H1 (cell line): ENCODE results near the gene UBAC1. TPM values are rescaled to one million over a fixed set of nuclear protein-coding genes. Genes with fewer than 3 reads are reported as not detected.

Experiments
- ATF3 ChIP-seq: IDR thresholded peaks from 2 replicates; pipeline ENCODE4 v1.6.1; 2011; ENCODE audit warnings: low read depth, mild to moderate bottlenecking, low read length; ENCODE audit not compliant: insufficient read depth
- CHD7 ChIP-seq: fragments of 300-600 bp; sonication (generic); IDR thresholded peaks from 2 replicates; pipeline ENCODE4 v1.7.1; 2012; ENCODE audit warnings: low read length, moderate library complexity, mild to moderate bottlenecking, inconsistent platforms; ENCODE audit not compliant: insufficient replicate concordance
- HDAC2 ChIP-seq, 2 experiments: fragments of 300-600 bp in 1 of 2; sonication (generic) in 1 of 2; IDR thresholded peaks; 2 replicates each; pipeline ENCODE4 v1.6.1; 2011 to 2012; ENCODE audit warnings: low read depth in 2 of 2, low read length in 2 of 2, mild to moderate bottlenecking in 2 of 2, moderate library complexity in 2 of 2, borderline replicate concordance in 1 of 2, inconsistent platforms in 1 of 2
- POLR2AphosphoS5 ChIP-seq: IDR thresholded peaks from 2 replicates; pipeline ENCODE4 v1.6.1; 2011; ENCODE audit warnings: low read depth, low read length
- SIN3A ChIP-seq, 2 experiments: IDR thresholded peaks in 1 of 2; conservative IDR thresholded peaks in 1 of 2; 2 replicates each; pipeline ENCODE4 v1.6.1; 2011 to 2012; ENCODE audit warnings: low read length in 2 of 2, improper control_type of control experiment in 1 of 2, low read depth in 1 of 2, mild to moderate bottlenecking in 1 of 2
- SP4 ChIP-seq: IDR thresholded peaks from 2 replicates; pipeline ENCODE4 v1.6.1; 2012; ENCODE audit warnings: low read length, inconsistent platforms
- polyA plus RNA-seq, 7 experiments: library from polyadenylated mRNA; depleted of rRNA in 3 of 7; stranded (reverse) in 5 of 7; unstranded in 2 of 7; fragments of >200 nt in 5 of 7; fragments of 200-250 nt in 2 of 7; gene quantifications; 1 replicate in 5 of 7; 2 replicates in 1 of 7; 4 replicates in 1 of 7; pipeline versions ENCODE4 v1.2.1 to v1.2.3, GENCODE V29; 2011 to 2013; ENCODE audit warnings: missing spikeins in 2 of 7, mixed read lengths in 2 of 7
- total RNA-seq: library from RNA; stranded (reverse); fragmentation: NEBNext Ultra II Directional; extraction: Animal tissue kit (Norgen Biotek cat#: 25700); gene quantifications from 2 replicates; pipeline ENCODE4 v1.2.1, GENCODE V29; 2021

UBAC1 gene
- total and polyA plus RNA-seq, 2 of the 8 experiments (the other 6 are each of a cell fraction or from before 2014, with no cell fraction given), result 59.3 to 85.2 TPM

- TF ChIP-seq CHD7, result no peak
- TF ChIP-seq SP4, result no peak
- TF ChIP-seq ATF3, result no peak
- TF ChIP-seq SIN3A (conservative IDR thresholded peaks at IDR 0.05 in 1 of 2, IDR thresholded peaks at IDR 0.05 in 1 of 2; ENCODE audit: low read depth in 1 of 2, low read length in 2 of 2), result no peak
- no peak for TF ChIP-seq POLR2AphosphoS5
- no peak for TF ChIP-seq HDAC2 (IDR thresholded peaks at IDR 0.05; ENCODE audit: borderline replicate concordance in 1 of 2, low read depth in 2 of 2, low read length in 2 of 2)
Observed at GRCh38 chr9:135901031-135901758, 60.0 kb downstream of the UBAC1 start (continued).
